OCI-LY7 (cell line): ENCODE measurements around the gene XRN1. TPM values are rescaled to one million over a fixed set of nuclear protein-coding genes. Genes with fewer than 3 reads are reported as not detected.

Experiments
- BruUV-seq: library from RNA; stranded (reverse); fragments of 400-500 nt; replicated peaks from 2 replicates; lab custom pipeline; 2021; lab: Mats Ljungman, UMichigan
- CTCF ChIA-PET: fragments of 300-600 bp; sonication (Branson Sonifier 250); formaldehyde crosslinking; loops from one replicate; lab custom pipeline; 2022; ENCODE audit warnings: antibody characterized with exemption; ENCODE audit not compliant: unreplicated experiment; lab: Charles Lee
- POLR2A ChIA-PET: fragments of 300-600 bp; sonication (Branson Sonifier 250); formaldehyde crosslinking; loops from one replicate; lab custom pipeline; 2022; ENCODE audit warnings: antibody characterized with exemption; lab: Charles Lee
- DNase-seq: peaks from one replicate; pipeline ENCODE4 v3.0.0-alpha.2; 2015; ENCODE audit warnings: low spot score
- H2AFZ ChIP-seq: fragments of 200-600 bp; sonication (generic), shearing (Covaris generic); 2 replicates; pipeline ENCODE4 v1.6.1; 2014; ENCODE audit warnings: mild to moderate bottlenecking, antibody characterized with exemption, low read length, moderate library complexity
- H3K27ac ChIP-seq: fragments of 200-600 bp; sonication (generic); 2 replicates; pipeline ENCODE4 v1.5.1; 2014; ENCODE audit warnings: mixed run types, low read depth, mild to moderate bottlenecking, moderate library complexity, low read length, inconsistent platforms; ENCODE audit not compliant: poor library complexity, severe bottlenecking
- H3K36me3 ChIP-seq: fragments of 200-600 bp; sonication (generic); 2 replicates; pipeline ENCODE4 v1.6.1; 2014; ENCODE audit warnings: mild to moderate bottlenecking, antibody characterized with exemption, low read length, moderate library complexity, mixed read lengths; ENCODE audit not compliant: insufficient read depth
- H3K4me1 ChIP-seq: fragments of 200-600 bp; sonication (generic); 2 replicates; pipeline ENCODE4 v1.5.1; 2014; ENCODE audit warnings: mild to moderate bottlenecking, low read length; ENCODE audit not compliant: insufficient read depth, poor library complexity, severe bottlenecking
- H3K4me2 ChIP-seq: fragments of 200-600 bp; sonication (generic); 2 replicates; pipeline ENCODE4 v1.6.1; 2014; ENCODE audit warnings: mild to moderate bottlenecking, low read length
- H3K4me3 ChIP-seq: fragments of 200-600 bp; sonication (generic); 2 replicates; pipeline ENCODE4 v1.5.1; 2014; ENCODE audit warnings: mild to moderate bottlenecking, low read depth, low read length; ENCODE audit not compliant: poor library complexity, severe bottlenecking
- H3K79me2 ChIP-seq: fragments of 200-600 bp; sonication (generic); 2 replicates; pipeline ENCODE4 v1.6.1; 2016; ENCODE audit warnings: low read depth, mild to moderate bottlenecking, low read length, moderate library complexity, mixed read lengths; ENCODE audit not compliant: insufficient read depth
- H3K9me2 ChIP-seq: fragments of 200-600 bp; sonication (generic); 2 replicates; pipeline ENCODE4 v1.6.1; 2016; ENCODE audit warnings: mild to moderate bottlenecking, low read length, mixed read lengths; ENCODE audit not compliant: insufficient read depth
- H3K9me3 ChIP-seq: fragments of 200-600 bp; sonication (generic); 2 replicates; pipeline ENCODE4 v1.6.1; 2014; ENCODE audit warnings: mild to moderate bottlenecking, mixed run types, low read length, mixed read lengths
- H4K20me1 ChIP-seq: fragments of 200-600 bp; sonication (generic); 2 replicates; pipeline ENCODE4 v1.6.1; 2014; ENCODE audit warnings: mild to moderate bottlenecking, antibody characterized with exemption, low read length, moderate library complexity, mixed read lengths; ENCODE audit not compliant: insufficient read depth
- CTCF ChIP-seq: fragments of 200-600 bp; sonication (generic); conservative IDR thresholded peaks from 2 replicates; pipeline ENCODE4 v1.5.1; 2014; ENCODE audit warnings: mild to moderate bottlenecking, antibody characterized with exemption, low read length, moderate library complexity, mixed read lengths
- EZH2phosphoT487 ChIP-seq: fragments of 200-600 bp; sonication (generic); IDR thresholded peaks from 2 replicates; pipeline ENCODE4 v1.6.1; 2018; ENCODE audit warnings: low read depth, borderline replicate concordance, mild to moderate bottlenecking, mixed run types, antibody characterized with exemption, low read length, moderate library complexity, mixed read lengths
- intact Hi-C: fragments of 100-400 bp; cut with micrococcal nuclease; formaldehyde crosslinking; loops from one replicate; pipeline ENCODE4 v1.10.0; 2022; ENCODE audit not compliant: unreplicated experiment
- total RNA-seq, 2 experiments: library from RNA; depleted of rRNA in 1 of 2; stranded (reverse); fragments of >200 nt in 1 of 2; shearing (Covaris generic) in 1 of 2; gene quantifications; 2 replicates each; pipeline ENCODE4 v1.2.3, GENCODE V29; 2014 to 2022

Gene XRN1
- total RNA-seq, 2 experiments from 2014 or later, result 36.6 to 43.6 TPM

DNA sequence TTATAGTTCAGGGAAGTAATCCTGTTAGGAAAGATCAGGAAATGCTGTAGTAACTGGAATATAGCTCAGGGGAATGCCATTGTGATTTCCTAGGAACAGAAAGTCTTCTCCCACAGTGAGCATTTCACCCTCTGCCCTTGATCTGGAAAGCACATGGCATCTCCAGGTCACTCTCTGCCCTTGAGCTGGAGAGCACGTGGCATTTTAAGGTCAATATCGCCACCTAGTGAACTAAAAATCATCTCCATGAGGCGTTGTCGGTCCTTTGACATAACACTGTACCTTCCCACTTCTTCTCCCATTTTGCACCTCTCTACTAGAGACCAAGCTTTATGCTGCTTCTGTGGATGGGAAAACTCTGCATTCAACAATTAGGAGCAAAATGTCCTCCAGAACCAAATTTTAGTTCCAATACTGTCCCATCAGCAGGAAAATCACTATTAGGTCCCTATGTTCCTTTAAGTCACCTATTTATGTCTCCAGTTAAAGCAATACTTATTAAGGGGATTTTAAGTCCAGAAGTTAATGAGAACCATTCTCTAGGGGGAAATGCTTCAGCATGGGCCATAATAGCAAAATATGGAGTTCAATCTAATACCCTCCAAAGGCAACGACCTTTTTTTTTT is 167.8 kb downstream of the XRN1 start:
- Histone ChIP-seq H3K36me3 (no peaks in the 10 kb centered on the region; the same call in 1 of the 2 replicates), H4K20me1 (no peaks in the 10 kb centered on the region), H3K27ac (no peak overlapping the region), H3K4me3 (no peak overlapping the region), H3K4me2 (no peak overlapping the region), H3K9me3 (peaks cover 5% of the 10 kb centered on the region; the same call in 1 of the 2 replicates), H3K79me2 (no peaks in the 10 kb centered on the region), H2AFZ (peak overlapping the region; percentile 77), H3K4me1 (no peaks in the 10 kb centered on the region), H3K9me2 (no peaks in the 10 kb centered on the region)
- peak; percentile 85 for DNase-seq
- CTCF ChIA-PET, result interaction anchor here (0.6 to 1.0 kb wide), 2 partner anchors 17 to 155 kb away, joined by 3 read pairs; no protein-coding TSS in a partner anchor
- TF ChIP-seq EZH2phosphoT487 (no peak), CTCF (peak; percentile 84)
- intact Hi-C loops, result loop anchor here (1.0 to 10.0 kb wide), 7 partner anchors 95 to 815 kb away; partner anchors contain the start of gene RNF7
- no TSS peak for BruUV-seq
- POLR2A ChIA-PET, result interaction anchor here (0.6 to 0.9 kb wide), 6 partner anchors 24 to 487 kb away, joined by 3 to 7 read pairs (median 4); no protein-coding TSS in a partner anchor

- POLR2A ChIA-PET, result interaction anchor here (0.6 kb wide), 2 partner anchors 149 to 419 kb away, joined by 3 to 4 read pairs; no protein-coding TSS in a partner anchor
- Histone ChIP-seq H3K4me3 (no peak overlapping the region), H2AFZ (no peak overlapping the region), H3K4me2 (no peak overlapping the region), H3K36me3 (no peaks in the 10 kb centered on the region; the same call in 1 of the 2 replicates), H3K9me3 (peaks cover 5% of the 10 kb centered on the region; the same call in 1 of the 2 replicates), H3K27ac (no peak overlapping the region), H3K79me2 (no peaks in the 10 kb centered on the region), H3K9me2 (no peaks in the 10 kb centered on the region), H3K4me1 (no peaks in the 10 kb centered on the region), H4K20me1 (no peaks in the 10 kb centered on the region)
- intact Hi-C loops, result loop anchor here (10.0 kb wide), 2 partner anchors 94 to 814 kb away; no protein-coding TSS in a partner anchor
- DNase-seq, result no peak
- CTCF ChIA-PET, result no interaction called here
- BruUV-seq, result no TSS peak
- no peak for TF ChIP-seq EZH2phosphoT487
- no peak for TF ChIP-seq CTCF
Measured at GRCh38 chr3:142278451-142278850, 169.4 kb downstream of the XRN1 start.

DNA sequence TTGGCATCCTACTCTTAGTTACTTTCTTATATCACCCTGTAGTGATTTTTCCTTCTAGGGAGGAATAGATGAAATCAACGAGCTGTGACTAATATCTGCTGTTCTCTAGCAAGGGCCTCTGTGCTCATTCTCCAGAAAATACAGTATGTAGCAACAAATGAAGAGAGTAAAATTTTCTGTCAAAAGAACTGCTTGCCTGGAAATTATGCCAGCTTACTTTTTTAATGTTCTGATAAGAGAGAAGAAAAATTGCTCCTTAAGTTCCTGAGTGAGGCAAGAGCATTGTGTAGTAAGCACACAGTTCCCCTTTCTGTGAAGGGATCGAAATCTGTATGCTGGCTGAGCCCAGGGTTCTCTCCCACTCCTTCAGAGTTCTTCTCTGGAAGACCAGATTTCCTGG is 171.1 kb downstream of the XRN1 start:
- no TSS peak for BruUV-seq
- TF ChIP-seq EZH2phosphoT487, result no peak
- TF ChIP-seq CTCF, result no peak
- Histone ChIP-seq H3K4me3 (no peak overlapping the region), H2AFZ (no peak overlapping the region), H3K9me3 (peaks cover 5% of the 10 kb centered on the region; the same call in 1 of the 2 replicates), H3K27ac (no peak overlapping the region), H3K4me2 (no peak overlapping the region), H3K9me2 (no peaks in the 10 kb centered on the region), H4K20me1 (no peaks in the 10 kb centered on the region), H3K79me2 (no peaks in the 10 kb centered on the region), H3K4me1 (no peaks in the 10 kb centered on the region), H3K36me3 (no peaks in the 10 kb centered on the region; the same call in 1 of the 2 replicates)
- CTCF ChIA-PET, result no interaction called here
- intact Hi-C loops, result loop anchor here (10.0 kb wide), 2 partner anchors 92 to 812 kb away; no protein-coding TSS in a partner anchor
- DNase-seq, result no peak
- POLR2A ChIA-PET, result no interaction called here
